Measurements from ENCODE around the gene LRWD1. TPM values are rescaled to one million over a fixed set of nuclear protein-coding genes. Genes with fewer than 3 reads are reported as not detected.
A peak's percentile ranks its signal among the peaks of the same experiment; 100 is the strongest.
"Not testable (repeated sequence)": the region's sequence is repeated elsewhere in the genome, so short reads cannot be mapped to it uniquely, and the experiment has no call there.

LRWD1 gene
- total RNA-seq, 3 donors from 2014 or later = 12.7 to 17.6 (median 13.3) TPM

- Histone ChIP-seq H3K9me3 (no peaks in the 10 kb centered on the region), H3K4me3 (no peak overlapping the region), H3K4me1 (ENCODE audit: low read depth) (peaks cover 11% of the 10 kb centered on the region), H3K36me3 (ENCODE audit: low read depth) (no peaks in the 10 kb centered on the region)
- ATAC-seq (peak; percentile 91), DNase-seq (peak; percentile 86 to 89 (median 87))
- no peak for TF ChIP-seq CTCF (IDR thresholded peaks at IDR 0.05)
- intact Hi-C loops (cut with DNase I, micrococcal nuclease) = no loop called here
These were observed 5.4 kb downstream of the LRWD1 start for GRCh38 chr7:102469972-102470825.

DNA sequence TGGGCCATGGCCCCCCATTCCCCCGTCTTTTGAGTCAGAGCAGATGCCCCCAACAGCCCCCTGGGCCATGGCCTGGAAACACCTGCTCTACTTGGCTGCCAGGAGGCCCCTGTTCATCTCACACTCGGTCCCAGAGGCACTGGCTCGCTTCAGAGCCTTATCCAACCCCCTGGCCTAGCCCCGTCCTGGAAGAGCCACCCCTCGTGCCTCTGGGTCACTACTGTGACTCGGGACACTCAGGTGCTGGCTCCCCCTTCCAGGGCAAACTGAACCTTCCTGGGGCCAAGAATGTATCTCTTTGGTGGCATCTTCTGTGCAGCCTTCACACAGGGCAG lies 7.0 kb downstream of the LRWD1 start:
- no peaks in the 10 kb centered on the region for H3K36me3 ChIP-seq (ENCODE audit: low read depth)
- intact Hi-C loops (cut with DNase I, micrococcal nuclease) = no loop called here
- H3K4me1 ChIP-seq (ENCODE audit: low read depth) = peaks cover 11% of the 10 kb centered on the region
- DNase-seq (peak in 1 of 3 donors; percentile 42), ATAC-seq (no peak)
- no peak overlapping the region for H3K4me3 ChIP-seq
- no peaks in the 10 kb centered on the region for H3K9me3 ChIP-seq
- TF ChIP-seq CTCF (IDR thresholded peaks at IDR 0.05) = no peak

DNA sequence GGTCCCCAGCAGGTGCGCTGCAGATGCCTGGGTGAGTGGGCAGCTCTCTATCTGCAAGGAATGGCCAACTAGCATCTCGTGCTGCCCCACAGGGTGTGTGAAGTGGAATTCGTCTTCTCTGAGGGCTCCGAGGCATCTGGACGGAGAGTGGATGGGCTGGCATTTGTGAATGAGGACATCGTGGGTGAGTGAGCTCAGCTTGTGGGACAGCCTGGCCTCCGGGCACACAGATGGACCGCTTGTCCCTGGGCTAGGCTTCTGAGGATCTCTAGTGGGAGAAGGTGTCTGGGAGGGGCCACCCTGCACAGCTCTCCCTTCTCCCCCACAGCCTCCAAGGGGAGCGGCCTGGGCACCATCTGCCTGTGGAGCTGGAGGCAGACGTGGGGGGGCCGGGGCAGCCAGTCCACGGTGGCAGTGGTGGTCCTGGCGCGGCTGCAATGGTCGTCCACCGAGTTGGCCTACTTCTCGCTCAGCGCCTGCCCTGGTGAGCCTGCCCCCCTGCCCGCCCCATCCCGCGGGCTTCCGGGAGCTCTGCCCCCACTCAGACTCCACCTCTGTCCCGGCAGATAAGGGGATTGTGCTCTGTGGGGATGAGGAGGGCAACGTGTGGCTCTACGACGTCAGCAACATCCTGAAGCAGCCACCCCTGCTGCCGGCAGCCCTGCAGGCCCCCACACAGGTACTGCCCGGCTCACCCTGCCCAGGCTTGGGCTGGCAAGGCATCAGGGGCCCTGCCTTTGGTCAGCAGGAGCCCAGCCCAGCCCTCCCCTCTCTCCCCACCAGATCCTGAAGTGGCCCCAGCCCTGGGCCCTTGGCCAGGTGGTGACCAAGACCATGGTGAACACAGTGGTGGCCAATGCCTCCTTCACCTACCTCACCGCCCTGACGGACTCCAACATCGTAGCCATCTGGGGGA lies 7.6 kb downstream of the LRWD1 start:
- intact Hi-C loops (cut with DNase I, micrococcal nuclease) = no loop called here
- no peaks in the 10 kb centered on the region for H3K9me3 ChIP-seq
- DNase-seq (peak in 2 of 3 donors; percentile 26 to 48), ATAC-seq (no peak)
- H3K36me3 ChIP-seq (ENCODE audit: low read depth) = no peaks in the 10 kb centered on the region
- no peak for TF ChIP-seq CTCF (IDR thresholded peaks at IDR 0.05)
- no peak overlapping the region for H3K4me3 ChIP-seq
- H3K4me1 ChIP-seq (ENCODE audit: low read depth) = peaks cover 11% of the 10 kb centered on the region

DNA sequence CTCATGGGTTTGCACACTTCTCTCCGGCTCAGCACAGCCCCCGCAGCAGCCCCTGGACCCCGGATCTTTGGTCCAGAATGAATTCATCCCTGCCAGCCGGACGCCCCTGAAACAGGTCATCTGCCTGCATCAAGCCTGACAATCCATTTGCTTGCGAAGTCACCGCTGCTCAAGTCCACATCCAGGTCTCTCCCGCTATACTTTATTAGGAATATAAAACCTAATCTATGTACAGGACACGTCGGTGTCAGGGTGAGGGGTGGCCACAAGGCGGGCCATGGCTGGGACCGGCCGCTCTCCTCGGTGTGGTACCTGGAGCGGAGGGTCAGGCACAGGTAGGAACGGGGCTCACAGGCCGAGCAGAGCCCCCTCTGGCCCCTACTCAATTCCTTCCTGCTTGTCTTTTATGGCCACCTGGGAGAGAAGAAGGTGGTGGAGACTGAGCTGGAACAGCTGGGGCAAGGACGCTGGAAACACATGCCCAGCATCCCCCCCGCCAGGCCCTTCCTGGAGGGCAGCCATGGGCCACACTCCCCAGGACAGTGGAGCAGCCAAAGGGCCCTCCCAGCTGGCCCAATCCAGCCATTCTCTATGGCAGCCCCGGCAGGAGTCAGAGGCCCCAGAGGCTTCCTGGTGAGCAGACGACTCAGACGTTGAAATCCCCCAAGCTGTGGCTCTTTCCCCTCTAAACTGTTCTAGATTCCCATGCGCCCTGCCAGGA lies 8.6 kb downstream of the LRWD1 start:
- Histone ChIP-seq H3K4me1 (ENCODE audit: low read depth) (peaks cover 11% of the 10 kb centered on the region), H3K9me3 (no peaks in the 10 kb centered on the region), H3K4me3 (no peak overlapping the region), H3K36me3 (ENCODE audit: low read depth) (no peaks in the 10 kb centered on the region)
- no peak for TF ChIP-seq CTCF (IDR thresholded peaks at IDR 0.05)
- intact Hi-C loops (cut with DNase I, micrococcal nuclease) = no loop called here
- peak; percentile 1 to 31 (median 23) for DNase-seq
- no peak for ATAC-seq

- peak; percentile 0 to 22 (median 15) for DNase-seq
These were observed 9.3 kb downstream of the LRWD1 start for GRCh38 chr7:102474116-102474515.

GRCh38 chr7:102474736-102475435 lies 10.1 kb downstream of the LRWD1 start:
- peak in 2 of 3 donors; percentile 9 to 17 for DNase-seq
- ATAC-seq; H3K9me3 ChIP-seq; H3K36me3 ChIP-seq (ENCODE audit: low read depth); H3K4me1 ChIP-seq (ENCODE audit: low read depth); H3K4me3 ChIP-seq; intact Hi-C loops (cut with DNase I, micrococcal nuclease): not testable (repeated sequence)

More at GRCh38 chr7:102474116-102474515, 9.3 kb downstream of the LRWD1 start:
- ATAC-seq; intact Hi-C loops (cut with DNase I, micrococcal nuclease); H3K36me3 ChIP-seq (ENCODE audit: low read depth); H3K4me3 ChIP-seq; H3K9me3 ChIP-seq: not testable (repeated sequence)
- peaks cover 11% of the 10 kb centered on the region for H3K4me1 ChIP-seq (ENCODE audit: low read depth)
